PC-9 (cell line): ENCODE measurements around the gene FGF14. TPM values are rescaled to one million over a fixed set of nuclear protein-coding genes. Genes with fewer than 3 reads are reported as not detected.

Source experiments
- BruUV-seq: library from RNA; stranded (reverse); fragments of 400-500 nt; replicated peaks from 2 replicates; lab custom pipeline; 2021; lab: Mats Ljungman, UMichigan
- CTCF ChIA-PET: fragments of 300-600 bp; sonication (Branson Sonifier 250); formaldehyde crosslinking; loops from one replicate; lab custom pipeline; 2022; ENCODE audit warnings: antibody characterized with exemption; lab: Charles Lee
- POLR2A ChIA-PET: fragments of 300-600 bp; sonication (Branson Sonifier 250); formaldehyde crosslinking; loops from one replicate; lab custom pipeline; 2022; ENCODE audit warnings: antibody characterized with exemption; ENCODE audit not compliant: unreplicated experiment; lab: Charles Lee
- DNase-seq, 2 experiments: peaks; one replicate each; pipeline versions ENCODE4 v3.0.0 to v3.0.0-alpha.2; 2015 to 2022; ENCODE audit warnings: mixed read lengths in 1 of 2
- H2AFZ ChIP-seq: fragments of 200-600 bp; sonication (generic); 2 replicates; pipeline ENCODE4 v1.8.1; 2017; ENCODE audit warnings: antibody characterized with exemption
- H3F3A ChIP-seq: fragments of 200-600 bp; sonication (generic); 2 replicates; pipeline ENCODE4 v1.8.1; 2017; ENCODE audit warnings: antibody characterized with exemption, mild to moderate bottlenecking, low read depth; ENCODE audit not compliant: insufficient read depth
- H3K27ac ChIP-seq: fragments of 200-600 bp; sonication (generic); 2 replicates; pipeline ENCODE4 v1.6.1; 2016; ENCODE audit warnings: mixed run types
- H3K27me3 ChIP-seq: fragments of 200-600 bp; sonication (generic); 2 replicates; pipeline ENCODE4 v1.6.1; 2016; ENCODE audit warnings: low read depth, mixed run types; ENCODE audit not compliant: insufficient read depth
- H3K36me3 ChIP-seq: fragments of 200-600 bp; sonication (generic); 2 replicates; pipeline ENCODE4 v1.6.1; 2016; ENCODE audit warnings: low read depth, mixed run types
- H3K4me1 ChIP-seq: fragments of 200-600 bp; sonication (generic); replicated peaks from 2 replicates; pipeline ENCODE4 v1.6.1; 2016; ENCODE audit warnings: mixed run types; ENCODE audit not compliant: insufficient read depth
- H3K4me2 ChIP-seq: fragments of 200-600 bp; sonication (generic); 2 replicates; pipeline ENCODE4 v1.6.1; 2017; ENCODE audit warnings: mixed run types
- H3K4me3 ChIP-seq: fragments of 200-600 bp; sonication (generic); 2 replicates; pipeline ENCODE4 v1.6.1; 2016; ENCODE audit warnings: mixed run types
- H3K79me2 ChIP-seq: fragments of 200-600 bp; sonication (generic); 2 replicates; pipeline ENCODE4 v1.6.1; 2017; ENCODE audit warnings: low read depth, mixed run types
- H3K9me2 ChIP-seq: fragments of 200-600 bp; sonication (generic); 2 replicates; pipeline ENCODE4 v1.8.1; 2017; ENCODE audit warnings: mild to moderate bottlenecking; ENCODE audit not compliant: insufficient read depth
- H3K9me3 ChIP-seq: fragments of 200-600 bp; sonication (generic); 2 replicates; pipeline ENCODE4 v1.8.1; 2016; ENCODE audit warnings: low read depth; ENCODE audit not compliant: insufficient read depth
- H4K20me1 ChIP-seq: fragments of 200-600 bp; sonication (generic); 2 replicates; pipeline ENCODE4 v1.8.1; 2017; ENCODE audit not compliant: insufficient read depth
- CTCF ChIP-seq: fragments of 200-600 bp; sonication (generic); conservative IDR thresholded peaks from 2 replicates; pipeline ENCODE4 v1.6.1; 2017; ENCODE audit warnings: mixed run types, antibody characterized with exemption, mild to moderate bottlenecking, moderate library complexity
- EZH2 ChIP-seq: fragments of 200-600 bp; sonication (generic); IDR thresholded peaks from 2 replicates; pipeline ENCODE4 v1.8.0; 2017; ENCODE audit warnings: antibody characterized with exemption, low read depth
- intact Hi-C: fragments of 100-400 bp; cut with micrococcal nuclease; formaldehyde crosslinking; loops from one replicate; pipeline ENCODE4 v1.10.0; 2022; ENCODE audit not compliant: unreplicated experiment
- total RNA-seq: library from RNA; stranded (reverse); gene quantifications from 2 replicates; pipeline ENCODE4 v1.2.3, GENCODE V29; 2021

FGF14 gene
- total RNA-seq, 1 experiment from 2014 or later, result not detected

- Histone ChIP-seq H4K20me1 (no peaks in the 10 kb centered on the region), H3K4me2 (no peak overlapping the region), H3K27ac (no peak overlapping the region), H2AFZ (no peak overlapping the region), H3K79me2 (no peaks in the 10 kb centered on the region), H3K4me1 (0 out of 2 replicates have a peak, but pooled peaks cover 5% of the 10 kb centered on the region), H3F3A (no peaks in the 10 kb centered on the region), H3K36me3 (no peaks in the 10 kb centered on the region), H3K4me3 (no peak overlapping the region), H3K27me3 (no peaks in the 10 kb centered on the region), H3K9me3 (no peaks in the 10 kb centered on the region), H3K9me2 (no peaks in the 10 kb centered on the region)
- ChIA-PET CTCF (no interaction called here), POLR2A (no interaction called here)
- TF ChIP-seq CTCF (no peak), EZH2 (no peak)
- no TSS peak for BruUV-seq
- intact Hi-C loops, result no loop called here
- DNase-seq, result no peak
Observed at GRCh38 chr13:102289606-102290005, 112.2 kb downstream of the FGF14 start.

- H3K4me2 ChIP-seq, result 0 out of 2 replicates have a peak overlapping the region, but pooled peaks have one; percentile 1
- H2AFZ ChIP-seq, result no peak overlapping the region
- H4K20me1 ChIP-seq, result no peaks in the 10 kb centered on the region
- no peak overlapping the region for H3K4me3 ChIP-seq
- intact Hi-C loops, result no loop called here
- peak in 1 of 2 experiments; percentile 68 for DNase-seq
- CTCF ChIA-PET, result no interaction called here
- H3K9me2 ChIP-seq, result no peaks in the 10 kb centered on the region
- POLR2A ChIA-PET, result no interaction called here
- 0 out of 2 replicates have a peak, but pooled peaks cover 5% of the 10 kb centered on the region for H3K4me1 ChIP-seq
- no peaks in the 10 kb centered on the region for H3K27me3 ChIP-seq
- no peaks in the 10 kb centered on the region for H3K9me3 ChIP-seq
- TF ChIP-seq CTCF, result no peak
- no peak for TF ChIP-seq EZH2
- H3K79me2 ChIP-seq, result no peaks in the 10 kb centered on the region
- no peak overlapping the region for H3K27ac ChIP-seq
- H3F3A ChIP-seq, result no peaks in the 10 kb centered on the region
- H3K36me3 ChIP-seq, result no peaks in the 10 kb centered on the region
- BruUV-seq, result no TSS peak
Observed at GRCh38 chr13:102286326-102286725, 115.5 kb downstream of the FGF14 start.

GRCh38 chr13:102280366-102280765, 121.5 kb downstream of the FGF14 start:
- Histone ChIP-seq H3K4me2 (no peak overlapping the region), H3F3A (no peaks in the 10 kb centered on the region), H3K9me2 (no peaks in the 10 kb centered on the region), H2AFZ (no peak overlapping the region), H3K79me2 (no peaks in the 10 kb centered on the region), H3K27ac (no peak overlapping the region), H3K9me3 (no peaks in the 10 kb centered on the region), H4K20me1 (no peaks in the 10 kb centered on the region), H3K4me3 (no peak overlapping the region), H3K27me3 (0 out of 2 replicates have a peak, but pooled peaks cover 3% of the 10 kb centered on the region), H3K4me1 (no peaks in the 10 kb centered on the region), H3K36me3 (no peaks in the 10 kb centered on the region)
- ChIA-PET POLR2A (no interaction called here), CTCF (no interaction called here)
- DNase-seq, result no peak
- intact Hi-C loops, result no loop called here
- no peak for TF ChIP-seq EZH2
- no peak for TF ChIP-seq CTCF
- BruUV-seq, result no TSS peak
